Liver (tissue), 9 donors: Measurements from ENCODE around the gene SLC22A31. TPM values are rescaled to one million over a fixed set of nuclear protein-coding genes. Genes with fewer than 3 reads are reported as not detected.

Experiments used
- DNase-seq: peaks from one replicate; pipeline ENCODE4 v3.0.0-alpha.2; 2017; ENCODE audit warnings: low spot score
- H3K27ac ChIP-seq, 2 donors: one replicate each; pipeline ENCODE4 v1.7.0; 2013; ENCODE audit warnings: inconsistent platforms in 2 of 2, low read length in 2 of 2, control low read depth in 1 of 2, low read depth in 1 of 2, mild to moderate bottlenecking in 1 of 2
- H3K27me3 ChIP-seq, 4 donors: one replicate each; pipeline versions ENCODE4 v1.6.1 to v1.7.0; 2013; ENCODE audit warnings: low read length in 3 of 4, inconsistent platforms in 1 of 4, mild to moderate bottlenecking in 1 of 4, moderate library complexity in 1 of 4; ENCODE audit not compliant: control insufficient read depth in 4 of 4, insufficient read depth in 4 of 4
- H3K36me3 ChIP-seq, 4 donors: one replicate each; pipeline versions ENCODE4 v1.6.1 to v1.7.0; 2013; ENCODE audit warnings: low read length in 3 of 4, mild to moderate bottlenecking in 3 of 4, low read depth in 1 of 4, moderate library complexity in 1 of 4; ENCODE audit not compliant: control insufficient read depth in 4 of 4, insufficient read depth in 3 of 4
- H3K4me1 ChIP-seq, 4 donors: one replicate each; pipeline versions ENCODE4 v1.6.1 to v1.7.0; 2013; ENCODE audit warnings: low read length in 3 of 4, mild to moderate bottlenecking in 3 of 4, moderate library complexity in 1 of 4; ENCODE audit not compliant: control insufficient read depth in 4 of 4, insufficient read depth in 4 of 4
- H3K4me3 ChIP-seq, 3 donors: one replicate each; pipeline versions ENCODE4 v1.6.1 to v1.7.0; 2013; ENCODE audit warnings: low read length in 3 of 3, control low read depth in 1 of 3, low read depth in 1 of 3, mild to moderate bottlenecking in 1 of 3
- H3K9ac ChIP-seq, 2 donors: one replicate each; pipeline ENCODE4 v1.7.0; 2013; ENCODE audit warnings: low read length in 2 of 2, mild to moderate bottlenecking in 2 of 2, moderate library complexity in 2 of 2, control low read depth in 1 of 2, low read depth in 1 of 2
- H3K9me3 ChIP-seq, 4 donors: one replicate each; pipeline versions ENCODE4 v1.6.1 to v1.7.0; 2013; ENCODE audit warnings: low read length in 3 of 4; ENCODE audit not compliant: control insufficient read depth in 4 of 4
- ATF3 ChIP-seq: IDR thresholded peaks from 2 replicates; pipeline ENCODE4 v1.6.1; 2016; ENCODE audit warnings: antibody characterized with exemption
- CTCF ChIP-seq: fragments of 150-350 bp; IDR thresholded peaks from 2 replicates; pipeline ENCODE4 v1.5.1; 2017; ENCODE audit warnings: improper control_type of control experiment, low read depth, low read length; ENCODE audit not compliant: missing input control
- EGR1 ChIP-seq, 2 donors: IDR thresholded peaks; 2 replicates each; pipeline ENCODE4 v1.6.1; 2016 to 2018; ENCODE audit warnings: antibody characterized with exemption in 2 of 2, low read depth in 2 of 2
- FOXA1 ChIP-seq: IDR thresholded peaks from 2 replicates; pipeline ENCODE4 v1.6.1; 2016; ENCODE audit warnings: antibody characterized with exemption
- FOXA2 ChIP-seq: IDR thresholded peaks from 2 replicates; pipeline ENCODE4 v1.6.1; 2016; ENCODE audit warnings: antibody characterized with exemption
- GABPA ChIP-seq, 2 donors: IDR thresholded peaks in 1 of 2; conservative IDR thresholded peaks in 1 of 2; 2 replicates each; pipeline ENCODE4 v1.6.1; 2016; ENCODE audit warnings: antibody characterized with exemption in 2 of 2, mild to moderate bottlenecking in 1 of 2, moderate library complexity in 1 of 2
- HNF4A ChIP-seq, 2 donors: conservative IDR thresholded peaks; 2 replicates each; pipeline ENCODE4 v1.6.1; 2016; ENCODE audit warnings: antibody characterized with exemption in 2 of 2, mild to moderate bottlenecking in 2 of 2
- HNF4G ChIP-seq: IDR thresholded peaks from 2 replicates; pipeline ENCODE4 v1.6.1; 2016; ENCODE audit warnings: antibody characterized with exemption
- JUND ChIP-seq, 2 donors: IDR thresholded peaks; 2 replicates each; pipeline ENCODE4 v1.6.1; 2016; ENCODE audit warnings: antibody characterized with exemption in 2 of 2
- MAX ChIP-seq: IDR thresholded peaks from 2 replicates; pipeline ENCODE4 v1.6.1; 2016; ENCODE audit warnings: antibody characterized with exemption
- NR2F2 ChIP-seq: IDR thresholded peaks from 2 replicates; pipeline ENCODE4 v1.6.1; 2016; ENCODE audit warnings: antibody characterized with exemption
- RAD21 ChIP-seq, 2 donors: IDR thresholded peaks; 2 replicates each; pipeline ENCODE4 v1.6.1; 2016; ENCODE audit warnings: antibody characterized with exemption in 2 of 2, mild to moderate bottlenecking in 2 of 2
- REST ChIP-seq: IDR thresholded peaks from 2 replicates; pipeline ENCODE4 v1.6.1; 2016; ENCODE audit warnings: antibody characterized with exemption, mild to moderate bottlenecking
- RXRA ChIP-seq, 2 donors: IDR thresholded peaks; 2 replicates each; pipeline ENCODE4 v1.6.1; 2017 to 2018; ENCODE audit warnings: antibody characterized with exemption in 2 of 2, mild to moderate bottlenecking in 1 of 2
- SP1 ChIP-seq: IDR thresholded peaks from 2 replicates; pipeline ENCODE4 v1.6.1; 2018; ENCODE audit warnings: antibody characterized with exemption, mild to moderate bottlenecking
- TAF1 ChIP-seq: conservative IDR thresholded peaks from 2 replicates; pipeline ENCODE4 v1.6.1; 2016; ENCODE audit warnings: antibody characterized with exemption, mild to moderate bottlenecking
- YY1 ChIP-seq: IDR thresholded peaks from 2 replicates; pipeline ENCODE4 v1.6.1; 2016; ENCODE audit warnings: antibody characterized with exemption, mild to moderate bottlenecking
- ZBTB33 ChIP-seq: IDR thresholded peaks from 2 replicates; pipeline ENCODE4 v1.6.1; 2016; ENCODE audit warnings: antibody characterized with exemption
- WGBS: extraction: QIAGEN DNeasy Blood & Tissue Kit; methylation state at CpG from one replicate; pipeline ENCODE4 v1.1.7; 2013; 5-methylcytosine and 5-hydroxymethylcytosine counted together
- polyA plus RNA-seq, 2 donors: library from polyadenylated mRNA; stranded (reverse) in 1 of 2; unstranded in 1 of 2; fragments of 200-250 nt in 1 of 2; fragments of >200 nt in 1 of 2; fragmentation: Nextera tagmentation in 1 of 2; extraction: Ambion mirVana in 1 of 2; gene quantifications; one replicate each; pipeline versions ENCODE4 v1.2.1 to v1.2.3, GENCODE V29; 2013 to 2015
- total RNA-seq, 2 donors: library from RNA; depleted of rRNA; stranded (reverse); fragments of >200 nt; gene quantifications; one replicate each; pipeline ENCODE4 v1.2.3, GENCODE V29; 2014
- donor health status: healthy.
- donor health status: healthy.
- donor health status: healthy.
- donor health status: healthy.
- donor health status: healthy.

Gene SLC22A31
- total and polyA plus RNA-seq, 4 donors: 0.15 to 0.50 (median 0.48) TPM; not detected in 1

- Histone ChIP-seq H3K4me1 (peaks cover 2 to 32% (median 19%) of the 10 kb centered on the region in 4 donors), H3K9me3 (no peaks in the 10 kb centered on the region), H3K4me3 (peak within 1 kb of the TSS; percentile 91 to 97 (median 93)), H3K9ac (peak within 1 kb of the TSS; percentile 93 to 99), H3K36me3 (peaks cover 6 to 18% (median 9%) of the 10 kb centered on the region in 4 donors), H3K27ac (peak within 1 kb of the TSS; percentile 73 to 96), H3K27me3 (no peaks in the 10 kb centered on the region)
- peak; percentile 84 for DNase-seq
- under 1% methylated on average over 91 of the region's 91 CpGs for WGBS
- TF ChIP-seq ATF3 (no peak), YY1 (peak; percentile 82), GABPA (IDR thresholded peaks at IDR 0.05 in 1 of 2, conservative IDR thresholded peaks at IDR 0.05 in 1 of 2) (peak; percentile 86 to 96), MAX (no peak), RXRA (IDR thresholded peaks at IDR 0.05) (no peak), CTCF (no peak), SP1 (peak; percentile 10), RAD21 (IDR thresholded peaks at IDR 0.05) (peak in 1 of 2 donors; percentile 32), TAF1 (no peak), HNF4A (conservative IDR thresholded peaks at IDR 0.05) (no peak), NR2F2 (no peak), FOXA2 (no peak), ZBTB33 (no peak), REST (peak; percentile 25), EGR1 (IDR thresholded peaks at IDR 0.05; ENCODE audit: low read depth in 2 of 2) (peak in 1 of 2 donors; percentile 47), FOXA1 (no peak), HNF4G (no peak), JUND (IDR thresholded peaks at IDR 0.05) (no peak)
These were observed 17.3 kb upstream of the SLC22A31 start, which contains the start of gene ZNF778 for GRCh38 chr16:89217388-89218191. ZNF778 (plus strand) TSS chr16:89217703; CDS start chr16:89221128, 3,425 bp downstream.
